GM23248 (cell line): Measurements from ENCODE around the gene LDLRAD3. TPM values are rescaled to one million over a fixed set of nuclear protein-coding genes. Genes with fewer than 3 reads are reported as not detected.

Experiments
- DNase-seq: peaks from one replicate; pipeline ENCODE4 v3.0.0-alpha.2; 2015
- H2AFZ ChIP-seq: fragments of 200-600 bp; sonication (generic); 2 replicates; pipeline ENCODE4 v1.6.1; 2016; ENCODE audit warnings: antibody characterized with exemption
- H3F3A ChIP-seq: fragments of 200-600 bp; sonication (generic); 2 replicates; pipeline ENCODE4 v1.6.1; 2016; ENCODE audit warnings: mild to moderate bottlenecking, antibody characterized with exemption, mixed run types; ENCODE audit not compliant: insufficient read depth
- H3K27ac ChIP-seq: fragments of 200-600 bp; sonication (generic); 2 replicates; pipeline ENCODE4 v1.5.1; 2016; ENCODE audit warnings: mild to moderate bottlenecking
- H3K27me3 ChIP-seq: fragments of 200-600 bp; sonication (generic); replicated peaks from 2 replicates; pipeline ENCODE4 v1.6.1; 2016; ENCODE audit warnings: mild to moderate bottlenecking; ENCODE audit not compliant: insufficient read depth
- H3K36me3 ChIP-seq: fragments of 200-600 bp; sonication (generic); 2 replicates; pipeline ENCODE4 v1.6.1; 2016; ENCODE audit warnings: low read depth, mild to moderate bottlenecking
- H3K4me1 ChIP-seq: fragments of 200-600 bp; sonication (generic); 2 replicates; pipeline ENCODE4 v1.6.1; 2016; ENCODE audit warnings: mild to moderate bottlenecking; ENCODE audit not compliant: insufficient read depth
- H3K4me2 ChIP-seq: fragments of 200-600 bp; sonication (generic); one replicate; pipeline ENCODE4 v1.6.1; 2016; ENCODE audit warnings: mild to moderate bottlenecking; ENCODE audit not compliant: unreplicated experiment
- H3K4me3 ChIP-seq: fragments of 200-600 bp; sonication (generic); 2 replicates; pipeline ENCODE4 v1.5.1; 2016; ENCODE audit warnings: mild to moderate bottlenecking
- H3K79me2 ChIP-seq: fragments of 200-600 bp; sonication (generic); 2 replicates; pipeline ENCODE4 v1.6.1; 2016; ENCODE audit warnings: mild to moderate bottlenecking; ENCODE audit not compliant: insufficient read depth
- H3K9ac ChIP-seq: fragments of 200-600 bp; sonication (generic); 2 replicates; pipeline ENCODE4 v1.6.1; 2016; ENCODE audit warnings: mild to moderate bottlenecking
- H3K9me2 ChIP-seq: fragments of 200-600 bp; sonication (generic); 2 replicates; pipeline ENCODE4 v1.6.1; 2016; ENCODE audit warnings: mixed run types, mild to moderate bottlenecking, moderate library complexity; ENCODE audit not compliant: insufficient read depth
- H3K9me3 ChIP-seq: fragments of 200-600 bp; sonication (generic); one replicate; pipeline ENCODE4 v1.6.1; 2017; ENCODE audit warnings: low read depth
- H4K20me1 ChIP-seq: fragments of 200-600 bp; sonication (generic); 2 replicates; pipeline ENCODE4 v1.6.0; 2016; ENCODE audit not compliant: insufficient read depth
- EZH2 ChIP-seq: fragments of 200-600 bp; sonication (generic); IDR thresholded peaks from 2 replicates; pipeline ENCODE4 v1.6.1; 2018; ENCODE audit warnings: antibody characterized with exemption, mild to moderate bottlenecking; ENCODE audit not compliant: insufficient read depth, poor library complexity, severe bottlenecking
- EZH2phosphoT487 ChIP-seq: fragments of 200-600 bp; sonication (generic); IDR thresholded peaks from 2 replicates; pipeline ENCODE4 v1.6.1; 2018; ENCODE audit warnings: antibody characterized with exemption, moderate library complexity, mild to moderate bottlenecking, low read depth; ENCODE audit not compliant: insufficient read depth
- WGBS, 2 experiments: methylation state at CpG; one replicate each; pipeline ENCODE4 v1.1.6; 2015 to 2017; ENCODE audit warnings: low lambda C conversion rate in 2 of 2, low coverage in 1 of 2; ENCODE audit errors: missing lambda C conversion rate in 2 of 2; 5-methylcytosine and 5-hydroxymethylcytosine counted together
- in situ Hi-C: fragments of 300-500 bp; cut with MboI; formaldehyde crosslinking; loops from 2 replicates; pipeline ENCODE4 v1.15.0; 2020
- polyA plus RNA-seq: library from polyadenylated mRNA; unstranded; fragments of >200 nt; fragmentation: Nextera tagmentation; extraction: Ambion mirVana; gene quantifications from 2 replicates; pipeline ENCODE4 v1.2.1, GENCODE V29; 2016
- total RNA-seq: library from RNA; depleted of rRNA; stranded (reverse); fragments of >200 nt; shearing (Covaris generic); gene quantifications from 2 replicates; pipeline ENCODE4 v1.2.3, GENCODE V29; 2014; rRNA removed

Gene LDLRAD3
- 3.3 and 6.2 TPM in 2 replicates for total RNA-seq
- polyA plus RNA-seq = 6.6 and 7.7 TPM in 2 replicates

DNA sequence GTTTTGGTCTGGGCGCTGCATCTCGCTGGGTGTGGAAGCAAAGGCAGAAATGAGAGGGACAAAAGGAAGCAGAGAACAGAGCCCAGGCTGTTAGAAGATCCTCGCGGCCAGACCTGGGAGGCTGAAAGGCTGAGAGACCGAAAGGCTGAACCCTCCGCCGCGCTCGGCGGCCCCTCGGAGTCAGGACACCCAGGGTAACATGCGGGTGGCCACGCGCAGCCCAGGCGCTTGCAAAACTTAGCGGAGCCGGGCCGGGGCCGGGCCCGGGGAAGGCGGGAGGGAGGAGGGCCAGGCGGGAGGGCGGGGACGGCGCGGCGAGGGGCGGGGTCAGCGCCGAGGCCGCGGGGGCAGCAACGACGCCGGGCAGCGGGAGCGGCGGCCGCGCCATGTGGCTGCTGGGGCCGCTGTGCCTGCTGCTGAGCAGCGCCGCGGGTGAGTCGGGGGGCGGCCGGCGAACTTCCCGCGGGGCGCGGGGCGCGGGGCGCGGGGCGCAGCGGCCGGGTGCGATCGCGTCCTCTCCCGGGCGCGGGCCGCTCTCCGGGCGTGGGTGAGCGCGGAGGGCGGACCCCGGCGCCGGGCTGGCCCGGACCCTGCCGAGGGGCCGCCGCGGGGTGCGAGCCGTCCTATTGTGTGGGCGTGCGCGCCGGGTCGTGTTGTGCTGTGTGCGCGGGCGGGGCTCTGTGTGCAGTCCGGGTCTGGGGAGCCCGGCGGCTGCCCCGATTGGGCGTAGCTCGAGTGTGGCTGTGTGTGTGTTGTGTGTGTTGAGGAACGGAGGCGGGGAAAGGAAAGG lies at the start of gene LDLRAD3:
Gene LDLRAD3 (plus strand): TSS at position 350 of the 790 bp plus-strand sequence. CDS start 37 bp downstream, at position 387.
- Histone ChIP-seq H3K9me2 (no peaks in the 10 kb centered on the region), H3K27ac (peak within 1 kb of the TSS; percentile 43), H3K4me1 (peaks cover 10% of the 10 kb centered on the region; the same call in 1 of the 2 replicates), H3K36me3 (no peaks in the 10 kb centered on the region), H3K79me2 (peaks cover 20% of the 10 kb centered on the region), H2AFZ (peak within 1 kb of the TSS; percentile 98), H4K20me1 (no peaks in the 10 kb centered on the region), H3K27me3 (peaks cover 6% of the 10 kb centered on the region; the same call in 1 of the 2 replicates), H3K9ac (peak within 1 kb of the TSS; percentile 79), H3K9me3 (no peaks in the 10 kb centered on the region), H3K4me3 (peak within 1 kb of the TSS; percentile 87), H3K4me2 (peak within 1 kb of the TSS; percentile 84), H3F3A (peaks cover 8% of the 10 kb centered on the region; the same call in 1 of the 2 replicates)
- 2 to 3% methylated on average over 20 to 61 of the region's 97 CpGs for WGBS, 2 experiments
- in situ Hi-C loops = no loop called here
- no peak for TF ChIP-seq EZH2phosphoT487
- TF ChIP-seq EZH2 = no peak
- DNase-seq = peak; percentile 90

DNA sequence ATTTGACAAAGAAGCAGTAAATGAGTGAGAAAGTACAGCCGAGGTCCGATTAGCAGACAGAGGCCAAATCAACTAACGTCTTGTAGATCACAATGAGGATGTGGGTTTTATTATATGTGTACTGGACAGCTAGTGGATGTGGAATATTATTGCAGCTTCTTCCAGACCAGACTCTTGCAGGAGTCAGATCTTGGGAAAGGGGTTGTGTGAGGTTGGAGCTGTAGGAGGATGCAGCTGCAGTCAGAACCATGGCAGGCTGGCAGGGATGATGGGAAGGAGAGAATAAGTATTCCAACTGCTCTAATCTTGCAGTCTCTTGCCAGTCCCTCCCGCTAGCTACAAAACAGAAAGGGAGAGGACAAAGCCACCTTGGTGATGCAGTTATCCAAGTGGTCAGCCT lies 46.8 kb upstream of the LDLRAD3 start:
- in situ Hi-C loops = no loop called here
- H3K27ac ChIP-seq = no peak overlapping the region
- H3K36me3 ChIP-seq = no peaks in the 10 kb centered on the region
- 68 to 70% methylated on average over 4 of the region's 4 CpGs for WGBS, 2 experiments
- no peaks in the 10 kb centered on the region for H3F3A ChIP-seq
- H3K27me3 ChIP-seq = no peaks in the 10 kb centered on the region; the same call in none of the 2 replicates
- H3K9me3 ChIP-seq = no peaks in the 10 kb centered on the region
- no peaks in the 10 kb centered on the region for H4K20me1 ChIP-seq
- no peaks in the 10 kb centered on the region for H3K4me1 ChIP-seq
- H3K4me3 ChIP-seq = no peak overlapping the region
- no peak overlapping the region for H3K9ac ChIP-seq
- H3K4me2 ChIP-seq = no peak overlapping the region
- H3K79me2 ChIP-seq = no peaks in the 10 kb centered on the region
- TF ChIP-seq EZH2phosphoT487 = no peak
- no peak for TF ChIP-seq EZH2
- no peak for DNase-seq
- H2AFZ ChIP-seq = no peak overlapping the region
- H3K9me2 ChIP-seq = no peaks in the 10 kb centered on the region

- H3K4me3 ChIP-seq = no peak overlapping the region
- H3K27me3 ChIP-seq = no peaks in the 10 kb centered on the region; the same call in 1 of the 2 replicates
- no peak for TF ChIP-seq EZH2
- TF ChIP-seq EZH2phosphoT487 = no peak
- no peak overlapping the region for H3K27ac ChIP-seq
- DNase-seq = no peak
- H3K4me1 ChIP-seq = no peaks in the 10 kb centered on the region
- H3K36me3 ChIP-seq = no peaks in the 10 kb centered on the region; the same call in 1 of the 2 replicates
- in situ Hi-C loops = no loop called here
- no peak overlapping the region for H3K9ac ChIP-seq
- no peaks in the 10 kb centered on the region for H4K20me1 ChIP-seq
- H3K79me2 ChIP-seq = no peaks in the 10 kb centered on the region
- H3K9me3 ChIP-seq = no peaks in the 10 kb centered on the region
- H2AFZ ChIP-seq = no peak overlapping the region
- no peaks in the 10 kb centered on the region for H3F3A ChIP-seq
- H3K4me2 ChIP-seq = no peak overlapping the region
- H3K9me2 ChIP-seq = no peaks in the 10 kb centered on the region
Measured at GRCh38 chr11:35902961-35903360, 40.9 kb upstream of the LDLRAD3 start.

GRCh38 chr11:35905646-35906276 lies 38.1 kb upstream of the LDLRAD3 start:
- no peak overlapping the region for H3K27ac ChIP-seq
- TF ChIP-seq EZH2phosphoT487 = no peak
- no peak for TF ChIP-seq EZH2
- no peak overlapping the region for H3K4me3 ChIP-seq
- H3K27me3 ChIP-seq = no peaks in the 10 kb centered on the region; the same call in 1 of the 2 replicates
- H3K9me2 ChIP-seq = no peaks in the 10 kb centered on the region
- H3K79me2 ChIP-seq = no peaks in the 10 kb centered on the region
- no peaks in the 10 kb centered on the region for H4K20me1 ChIP-seq
- no peak overlapping the region for H3K4me2 ChIP-seq
- in situ Hi-C loops = no loop called here
- H3K4me1 ChIP-seq = no peaks in the 10 kb centered on the region
- DNase-seq = no peak
- no peaks in the 10 kb centered on the region for H3K9me3 ChIP-seq
- no peaks in the 10 kb centered on the region for H3F3A ChIP-seq
- H3K36me3 ChIP-seq = no peaks in the 10 kb centered on the region; the same call in 1 of the 2 replicates
- H2AFZ ChIP-seq = no peak overlapping the region
- WGBS, 2 experiments = 3 to 6% methylated on average over 3 of the region's 3 CpGs
- H3K9ac ChIP-seq = no peak overlapping the region
